SU-DHL-6 (cell line): ENCODE data around the gene MCM9.

Experiments used
- EZH2phosphoT487 ChIP-seq: fragments of 200-600 bp; sonication (generic), shearing (Covaris generic); conservative IDR thresholded peaks from 2 replicates; pipeline ENCODE4 v1.6.1; 2018; ENCODE audit warnings: mild to moderate bottlenecking, antibody characterized with exemption, low read length, moderate library complexity, mixed read lengths
- TF ChIP-seq, protein P1 (sequence below): fragments of 200-600 bp; sonication (generic); IDR thresholded peaks from one replicate; pipeline ENCODE4 v1.5.1; 2017; ENCODE audit warnings: antibody characterized with exemption, mild to moderate bottlenecking, low read length, moderate library complexity; ENCODE audit not compliant: insufficient read depth, poor library complexity, severe bottlenecking

DNA sequence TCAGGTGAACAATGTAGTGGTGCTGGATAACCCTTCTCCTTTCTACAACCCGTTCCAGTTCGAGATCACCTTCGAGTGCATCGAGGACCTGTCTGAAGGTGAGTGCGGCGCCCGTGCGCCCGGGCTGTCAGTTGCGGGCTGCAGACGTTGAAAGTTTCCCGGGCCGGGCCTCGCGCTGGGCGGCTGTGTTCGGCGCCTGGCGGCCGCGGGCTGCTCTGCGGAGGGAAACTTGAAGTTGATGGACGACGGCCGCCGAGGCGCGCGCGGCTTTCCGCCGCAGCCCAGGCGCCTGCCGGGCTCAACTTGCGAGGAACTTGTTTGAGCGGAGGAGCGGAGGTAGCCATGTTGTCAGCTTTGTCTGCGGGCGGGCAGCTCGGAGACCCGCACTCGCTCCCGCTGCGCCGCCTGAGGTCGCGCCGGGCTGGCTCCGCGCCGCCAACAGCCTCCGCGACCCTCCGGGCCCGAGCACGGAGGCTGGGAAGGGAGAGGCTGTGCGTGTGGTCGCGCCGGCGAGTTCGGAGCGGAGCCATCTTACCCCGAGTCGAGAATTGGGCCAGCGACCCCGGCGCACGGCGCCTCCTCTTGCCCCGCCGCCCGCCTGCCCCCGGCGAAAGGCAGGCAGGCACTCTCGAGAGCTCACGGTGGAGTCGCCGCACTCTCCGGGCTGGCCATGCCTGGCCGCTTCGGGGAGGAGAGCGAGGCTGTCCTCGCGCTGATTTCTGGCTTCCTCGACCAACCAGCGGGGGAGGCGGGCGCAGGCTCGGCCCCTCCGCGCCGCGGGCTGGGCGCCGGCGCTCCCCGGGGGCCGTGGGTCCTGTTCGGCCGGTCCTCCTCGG lies 40.3 kb downstream of the MCM9 start:
- TF ChIP-seq, protein P1, sequence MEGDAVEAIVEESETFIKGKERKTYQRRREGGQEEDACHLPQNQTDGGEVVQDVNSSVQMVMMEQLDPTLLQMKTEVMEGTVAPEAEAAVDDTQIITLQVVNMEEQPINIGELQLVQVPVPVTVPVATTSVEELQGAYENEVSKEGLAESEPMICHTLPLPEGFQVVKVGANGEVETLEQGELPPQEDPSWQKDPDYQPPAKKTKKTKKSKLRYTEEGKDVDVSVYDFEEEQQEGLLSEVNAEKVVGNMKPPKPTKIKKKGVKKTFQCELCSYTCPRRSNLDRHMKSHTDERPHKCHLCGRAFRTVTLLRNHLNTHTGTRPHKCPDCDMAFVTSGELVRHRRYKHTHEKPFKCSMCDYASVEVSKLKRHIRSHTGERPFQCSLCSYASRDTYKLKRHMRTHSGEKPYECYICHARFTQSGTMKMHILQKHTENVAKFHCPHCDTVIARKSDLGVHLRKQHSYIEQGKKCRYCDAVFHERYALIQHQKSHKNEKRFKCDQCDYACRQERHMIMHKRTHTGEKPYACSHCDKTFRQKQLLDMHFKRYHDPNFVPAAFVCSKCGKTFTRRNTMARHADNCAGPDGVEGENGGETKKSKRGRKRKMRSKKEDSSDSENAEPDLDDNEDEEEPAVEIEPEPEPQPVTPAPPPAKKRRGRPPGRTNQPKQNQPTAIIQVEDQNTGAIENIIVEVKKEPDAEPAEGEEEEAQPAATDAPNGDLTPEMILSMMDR = no peak
- TF ChIP-seq EZH2phosphoT487 = no peak
